H4 (cell line): Measurements from ENCODE around the gene DISP3. TPM values are rescaled to one million over a fixed set of nuclear protein-coding genes. Genes with fewer than 3 reads are reported as not detected.

Experiments used
- DNase-seq: peaks from one replicate; pipeline ENCODE4 v3.0.0-alpha.2; 2015; ENCODE audit warnings: low spot score
- total RNA-seq: library from RNA; depleted of rRNA; stranded (reverse); fragments of >200 nt; shearing (Covaris generic); gene quantifications from 2 replicates; pipeline ENCODE4 v1.2.3, GENCODE V29; 2014

The DISP3 gene
- total RNA-seq, 1 experiment from 2014 or later: 0.27 TPM

GRCh38 chr1:11529330-11529729, 50.4 kb downstream of the DISP3 start:
- no peak for DNase-seq

- DNase-seq: no peak
These were observed 51.1 kb downstream of the DISP3 start for GRCh38 chr1:11529763-11530730.

- no peak for DNase-seq
These were observed 51.9 kb downstream of the DISP3 start for GRCh38 chr1:11530731-11531311.

GRCh38 chr1:11531314-11531870, 52.4 kb downstream of the DISP3 start:
- no peak for DNase-seq

GRCh38 chr1:11531943-11532342, 53.0 kb downstream of the DISP3 start:
- DNase-seq: no peak

- DNase-seq: no peak
These were observed 55.1 kb downstream of the DISP3 start for GRCh38 chr1:11533790-11534787.

GRCh38 chr1:11534846-11535245, 55.9 kb downstream of the DISP3 start:
- DNase-seq: no peak

- DNase-seq: no peak
These were observed 56.4 kb downstream of the DISP3 start for GRCh38 chr1:11535316-11535715.

- DNase-seq: no peak
These were observed 57.0 kb downstream of the DISP3 start for GRCh38 chr1:11535761-11536572.

- DNase-seq: no peak
These were observed 57.8 kb downstream of the DISP3 start for GRCh38 chr1:11536573-11537379.

GRCh38 chr1:11537380-11537764, 58.4 kb downstream of the DISP3 start:
- DNase-seq: no peak

- no peak for DNase-seq
These were observed 59.1 kb downstream of the DISP3 start for GRCh38 chr1:11537854-11538591.

GRCh38 chr1:11538886-11539285, 59.9 kb downstream of the DISP3 start:
- no peak for DNase-seq

- no peak for DNase-seq
These were observed 61.2 kb downstream of the DISP3 start for GRCh38 chr1:11539850-11540772.

GRCh38 chr1:11540773-11541160, 61.8 kb downstream of the DISP3 start:
- DNase-seq: no peak

- no peak for DNase-seq
These were observed 62.3 kb downstream of the DISP3 start for GRCh38 chr1:11541236-11541635.

- DNase-seq: no peak
These were observed 63.0 kb downstream of the DISP3 start for GRCh38 chr1:11541956-11542355.

- DNase-seq: no peak
These were observed 64.4 kb downstream of the DISP3 start for GRCh38 chr1:11543392-11543791.
